AG10803 (cell line): ENCODE data around the gene ACOT11.
"Not testable (repeated sequence)": the region's sequence is repeated elsewhere in the genome, so short reads cannot be mapped to it uniquely, and the experiment has no call there.

ENCODE experiments used
- DNase-seq: peaks from one replicate; pipeline ENCODE4 v3.0.0; 2010; ENCODE audit warnings: low read depth
- H3K4me3 ChIP-seq: 2 replicates; pipeline ENCODE4 v1.5.1; 2011; ENCODE audit warnings: mild to moderate bottlenecking, low read length, control low read depth
- CTCF ChIP-seq: conservative IDR thresholded peaks from 2 replicates; pipeline ENCODE4 v1.5.1; 2011; ENCODE audit warnings: mild to moderate bottlenecking, low read length, control low read depth, inconsistent platforms

Gene ACOT11

DNA sequence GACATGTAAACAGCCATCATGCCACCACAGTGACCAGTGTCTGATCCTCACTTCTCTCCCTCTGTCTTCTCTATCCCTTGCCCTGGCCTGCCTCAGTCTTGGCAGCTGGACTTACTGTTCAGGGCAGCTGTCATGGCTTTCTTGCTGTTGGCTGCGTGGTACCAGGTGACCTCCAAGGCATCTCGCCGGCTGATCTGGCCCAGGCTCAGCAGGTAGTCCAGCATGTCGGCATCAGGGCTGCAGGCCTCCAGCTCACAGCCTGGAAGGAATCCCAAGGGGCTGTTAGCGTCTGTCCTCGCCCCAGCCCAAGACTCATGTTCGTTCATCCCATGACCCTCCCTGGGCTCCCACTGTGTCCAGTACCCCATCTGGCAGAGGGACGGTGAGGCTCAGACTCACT lies 71.7 kb downstream of the ACOT11 start:
- no peak for TF ChIP-seq CTCF
- H3K4me3 ChIP-seq = no peak overlapping the region
- DNase-seq = no peak

- H3K4me3 ChIP-seq = no peak within 1 kb of the TSS
- TF ChIP-seq CTCF = no peak
- no peak for DNase-seq
Measured at GRCh38 chr1:54623216-54624007, 75.4 kb downstream of the ACOT11 start, which contains the start of gene FAM151A. FAM151A (minus strand) TSS chr1:54623525; CDS start chr1:54623395, 130 bp downstream.

GRCh38 chr1:54624466-54625464 lies 76.7 kb downstream of the ACOT11 start:
- TF ChIP-seq CTCF = no peak
- H3K4me3 ChIP-seq = no peak overlapping the region
- no peak for DNase-seq

GRCh38 chr1:54627196-54627595 lies 79.2 kb downstream of the ACOT11 start:
- H3K4me3 ChIP-seq = no peak overlapping the region
- no peak for TF ChIP-seq CTCF
- no peak for DNase-seq

- DNase-seq = not testable (repeated sequence)
Measured at GRCh38 chr1:54635804-54636203, 87.8 kb downstream of the ACOT11 start.

GRCh38 chr1:54636461-54637446 lies 88.7 kb downstream of the ACOT11 start:
- not testable (repeated sequence) for H3K4me3 ChIP-seq, DNase-seq

More at GRCh38 chr1:54635804-54636203, 87.8 kb downstream of the ACOT11 start:
- H3K4me3 ChIP-seq = not testable (repeated sequence)

DNA sequence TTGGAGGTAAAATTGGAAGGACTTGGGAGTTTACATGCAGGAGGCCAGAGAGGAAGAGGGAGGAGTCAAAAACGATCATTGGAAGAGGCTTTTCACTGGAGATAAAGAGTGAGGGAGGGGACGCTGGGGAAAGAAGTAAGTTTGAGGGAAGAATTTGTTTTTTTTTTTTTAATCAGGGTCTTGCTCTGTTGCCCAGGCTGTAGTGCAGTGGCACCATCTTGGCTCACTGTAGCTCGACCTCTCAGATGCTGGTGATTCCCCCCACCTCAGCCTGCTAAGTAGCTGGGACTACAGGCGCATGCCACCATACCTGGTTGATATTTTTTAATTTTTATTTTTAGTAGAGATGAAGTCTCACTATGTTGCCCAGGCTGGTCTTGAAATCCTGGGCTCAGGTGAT lies 92.3 kb downstream of the ACOT11 start:
- no peak overlapping the region for H3K4me3 ChIP-seq
- TF ChIP-seq CTCF = no peak
- no peak for DNase-seq
